GM12891 (cell line): ENCODE measurements around the gene OCA2.

Source experiments
- DNase-seq: peaks from one replicate; pipeline ENCODE4 v3.0.0; 2011; ENCODE audit warnings: low spot score; ENCODE audit not compliant: insufficient read length
- FAIRE-seq: peaks from 2 replicates; lab custom pipeline; 2011; peaks lifted over from hg19 to GRCh38; lab: Jason Lieb, UNC
- PAX5 ChIP-seq: IDR thresholded peaks from 2 replicates; pipeline ENCODE4 v1.6.1; 2011; ENCODE audit warnings: low read length, moderate library complexity, mild to moderate bottlenecking; ENCODE audit not compliant: insufficient read depth, severe bottlenecking
- POLR2A ChIP-seq: IDR thresholded peaks from 2 replicates; pipeline ENCODE4 v1.6.1; 2011; ENCODE audit warnings: low read depth, low read length, control low read depth
- POLR2AphosphoS5 ChIP-seq: IDR thresholded peaks from 2 replicates; pipeline ENCODE4 v1.6.1; 2011; ENCODE audit warnings: low read depth, low read length, control low read depth
- POU2F2 ChIP-seq: IDR thresholded peaks from 2 replicates; pipeline ENCODE4 v1.6.1; 2011; ENCODE audit warnings: low read depth, mild to moderate bottlenecking, control low read depth, low read length, moderate library complexity
- SPI1 ChIP-seq: IDR thresholded peaks from 2 replicates; pipeline ENCODE4 v1.6.1; 2011; ENCODE audit warnings: low read depth, low read length, control low read depth
- TAF1 ChIP-seq: IDR thresholded peaks from 2 replicates; pipeline ENCODE4 v1.6.1; 2011; ENCODE audit warnings: low read depth, low read length, control low read depth

Gene OCA2

DNA sequence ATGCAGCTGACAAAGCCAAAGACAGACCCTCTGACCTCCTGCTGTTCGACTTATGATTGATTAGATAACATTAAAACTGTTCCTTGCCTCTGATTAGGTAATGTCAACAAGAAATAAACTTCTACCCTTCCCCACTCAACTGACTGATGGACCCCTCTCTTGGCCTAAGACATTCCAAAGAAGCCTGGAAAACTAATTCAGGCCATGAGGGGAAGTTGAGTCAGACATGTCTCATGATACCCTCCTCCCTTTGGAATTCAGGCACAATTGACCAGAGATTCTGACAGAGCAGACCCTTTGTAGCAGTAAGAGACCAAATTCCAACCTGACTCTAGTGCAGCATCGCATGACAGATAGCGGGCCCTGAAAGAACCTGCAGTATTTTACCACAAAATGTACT lies 354.5 kb downstream of the OCA2 start:
- TF ChIP-seq POLR2A (no peak), POU2F2 (no peak), TAF1 (no peak), POLR2AphosphoS5 (no peak), PAX5 (no peak), SPI1 (no peak)
- no peak for FAIRE-seq
- no peak for DNase-seq

DNA sequence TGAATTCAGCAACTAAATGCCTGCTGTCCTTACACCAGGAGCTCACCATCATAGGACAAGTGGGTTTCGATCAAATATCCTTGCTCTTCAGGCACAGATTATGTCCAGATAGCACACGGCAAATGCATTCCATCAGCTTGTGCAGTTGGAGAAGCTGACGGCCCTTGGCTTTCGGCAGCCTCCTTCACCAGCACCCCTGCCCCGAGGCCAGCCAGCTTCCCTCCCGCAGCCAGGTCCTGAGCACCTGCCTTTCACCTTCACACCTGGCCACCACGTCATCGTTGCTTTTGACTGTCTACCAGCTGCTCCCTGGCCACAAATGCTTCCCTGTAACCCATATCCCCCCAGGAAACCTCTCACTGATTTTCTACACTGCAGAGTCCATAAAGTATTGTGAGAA lies 355.5 kb downstream of the OCA2 start:
- TF ChIP-seq POU2F2, result no peak
- no peak for TF ChIP-seq POLR2A
- TF ChIP-seq SPI1, result no peak
- TF ChIP-seq TAF1, result no peak
- TF ChIP-seq POLR2AphosphoS5, result no peak
- no peak for TF ChIP-seq PAX5
- DNase-seq (no peak), FAIRE-seq (no peak)

DNA sequence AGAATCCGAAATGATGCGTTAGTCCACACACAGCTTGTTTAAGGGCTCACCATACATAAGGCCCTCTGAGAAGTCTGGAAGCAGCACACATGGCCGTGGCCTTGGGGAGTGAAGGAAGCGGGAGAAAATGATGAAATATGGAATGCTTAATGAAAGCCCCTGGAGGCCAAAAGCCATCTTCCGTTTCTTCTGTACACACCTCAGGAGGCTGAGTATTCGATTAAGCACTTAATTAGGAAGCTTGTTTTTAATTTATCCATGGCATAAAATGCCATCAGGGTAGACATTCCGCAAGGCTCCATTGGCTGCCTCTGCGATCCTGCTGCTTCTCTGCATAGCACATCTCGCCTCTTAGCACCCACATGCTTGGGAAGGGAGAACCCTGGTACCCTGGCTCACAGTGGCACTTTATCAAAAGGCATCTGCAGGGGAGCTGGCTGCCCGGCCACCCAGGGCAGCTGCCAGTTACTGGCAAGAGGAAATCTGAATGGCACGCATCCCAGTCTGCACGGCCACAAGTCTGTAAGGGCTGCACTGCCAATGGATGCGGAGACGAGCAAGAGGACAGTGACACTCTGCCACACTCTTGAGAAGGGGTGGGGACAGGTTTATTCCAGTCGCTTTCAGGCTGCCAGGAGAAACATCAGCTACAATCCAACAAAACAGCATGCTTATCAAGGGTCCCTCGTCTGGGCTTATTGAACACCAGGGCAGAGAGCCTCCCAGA lies 356.2 kb downstream of the OCA2 start:
- TF ChIP-seq PAX5 (no peak), SPI1 (no peak), POLR2A (no peak), POU2F2 (no peak), POLR2AphosphoS5 (no peak), TAF1 (no peak)
- FAIRE-seq, result no peak
- no peak for DNase-seq

DNA sequence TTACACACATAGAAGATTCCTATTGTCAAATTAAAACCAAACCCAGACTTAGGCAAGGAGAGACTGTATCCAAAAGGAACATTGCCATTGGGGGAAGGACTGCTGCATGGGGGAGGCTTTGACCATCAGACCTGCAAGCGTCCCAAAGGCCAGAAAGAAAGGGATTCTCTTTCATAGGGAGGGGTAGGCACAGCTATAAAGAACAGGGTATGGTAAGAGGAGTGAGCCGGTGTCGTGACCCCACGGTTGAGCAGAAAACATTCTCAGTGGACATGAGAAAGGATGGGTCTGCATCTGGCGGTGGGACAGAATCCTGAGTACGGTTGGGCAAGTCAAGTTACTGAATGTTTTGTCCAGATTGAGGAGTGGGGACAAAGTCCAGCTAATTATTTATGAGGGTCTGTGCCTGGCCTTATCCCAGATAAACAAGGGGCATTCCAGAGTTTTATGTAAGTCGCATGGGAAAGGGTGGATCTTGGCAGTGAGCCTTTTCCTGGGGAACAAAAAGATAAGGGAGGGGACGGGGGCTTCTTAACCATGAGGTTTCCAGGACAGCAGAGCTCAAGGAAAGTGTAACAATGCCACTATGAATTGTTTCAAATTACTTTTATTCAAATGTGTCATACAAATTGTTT lies 357.8 kb downstream of the OCA2 start:
- no peak for FAIRE-seq
- DNase-seq, result no peak
- TF ChIP-seq PAX5 (no peak), POU2F2 (no peak), SPI1 (no peak), POLR2AphosphoS5 (no peak), POLR2A (no peak), TAF1 (no peak)

DNA sequence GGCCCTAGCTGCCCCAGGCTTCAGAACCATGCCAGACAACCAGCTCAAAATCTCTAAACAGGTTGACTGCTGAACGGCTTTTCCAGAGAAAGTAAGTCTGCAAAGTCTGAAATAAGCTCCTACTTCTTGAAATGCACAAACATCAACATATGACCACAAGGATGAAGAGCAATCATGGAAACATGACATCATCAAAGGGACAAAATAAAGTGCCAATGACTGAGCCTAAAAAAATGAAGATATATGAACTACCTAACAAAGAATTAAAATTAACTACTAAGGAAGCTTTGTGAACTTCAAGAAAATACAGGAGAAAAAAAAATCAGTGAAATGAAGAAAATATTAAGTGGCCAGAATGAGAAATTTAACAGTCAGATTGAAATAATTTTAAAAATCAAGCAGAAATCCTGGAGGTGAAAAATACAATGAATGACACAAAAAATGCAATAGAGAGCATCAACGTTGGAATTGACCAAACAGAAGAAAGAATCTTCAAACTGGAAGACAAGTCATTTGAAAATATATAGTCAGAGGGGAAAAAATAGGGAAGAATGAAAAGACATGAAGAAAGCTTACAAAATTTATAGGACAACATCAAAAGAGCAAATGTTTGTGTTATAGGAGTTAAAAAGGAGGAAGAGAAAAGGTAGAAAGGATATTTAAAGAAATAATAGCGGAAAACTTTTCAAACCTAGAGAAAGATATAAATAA lies 364.2 kb downstream of the OCA2 start:
- TF ChIP-seq TAF1 (no peak), POLR2A (no peak), SPI1 (no peak), POLR2AphosphoS5 (no peak), POU2F2 (no peak), PAX5 (no peak)
- FAIRE-seq, result no peak
- DNase-seq, result no peak

DNA sequence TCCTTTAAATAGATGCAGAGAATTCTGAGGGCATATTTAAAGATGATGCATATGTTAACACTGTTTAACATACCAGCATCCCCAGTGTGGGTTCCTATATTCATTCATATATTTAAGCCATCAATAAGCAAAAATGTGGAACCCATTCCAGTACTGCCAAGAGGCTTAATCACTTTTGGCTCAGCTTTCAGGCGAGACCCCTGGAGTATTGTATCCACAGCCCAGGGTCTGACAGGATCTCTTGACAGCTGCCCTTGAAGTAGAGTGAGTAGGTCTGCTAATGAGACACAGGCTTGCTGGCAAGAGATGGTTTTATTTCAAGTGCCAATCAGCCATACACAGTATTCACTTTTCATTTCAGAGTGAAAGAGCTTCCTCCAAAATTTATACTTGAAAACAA lies 367.3 kb downstream of the OCA2 start:
- no peak for TF ChIP-seq TAF1
- no peak for TF ChIP-seq POLR2AphosphoS5
- TF ChIP-seq POU2F2, result no peak
- TF ChIP-seq PAX5, result no peak
- TF ChIP-seq SPI1, result no peak
- no peak for TF ChIP-seq POLR2A
- DNase-seq (no peak), FAIRE-seq (no peak)

DNA sequence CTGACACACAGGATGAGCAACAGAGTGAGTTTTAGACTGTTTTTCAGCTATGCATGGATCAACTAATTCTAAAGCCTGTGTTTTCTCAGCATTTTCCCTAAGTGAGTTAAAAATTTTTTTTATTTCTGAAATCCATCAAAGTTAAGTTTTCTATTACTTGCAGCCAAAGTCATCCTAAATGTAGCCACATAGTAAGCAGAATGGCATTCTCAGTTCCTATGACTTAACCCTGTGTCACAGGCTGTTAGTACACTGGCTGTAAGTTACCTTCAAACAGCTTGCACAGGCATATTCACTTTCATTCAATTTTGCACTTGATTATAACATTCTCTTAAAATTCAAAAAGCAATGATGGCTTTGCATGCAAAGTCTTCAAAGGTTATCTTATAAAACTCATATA lies 368.2 kb downstream of the OCA2 start:
- DNase-seq (no peak), FAIRE-seq (no peak)
- no peak for TF ChIP-seq PAX5
- no peak for TF ChIP-seq POLR2AphosphoS5
- TF ChIP-seq POLR2A, result no peak
- no peak for TF ChIP-seq SPI1
- TF ChIP-seq POU2F2, result no peak

DNA sequence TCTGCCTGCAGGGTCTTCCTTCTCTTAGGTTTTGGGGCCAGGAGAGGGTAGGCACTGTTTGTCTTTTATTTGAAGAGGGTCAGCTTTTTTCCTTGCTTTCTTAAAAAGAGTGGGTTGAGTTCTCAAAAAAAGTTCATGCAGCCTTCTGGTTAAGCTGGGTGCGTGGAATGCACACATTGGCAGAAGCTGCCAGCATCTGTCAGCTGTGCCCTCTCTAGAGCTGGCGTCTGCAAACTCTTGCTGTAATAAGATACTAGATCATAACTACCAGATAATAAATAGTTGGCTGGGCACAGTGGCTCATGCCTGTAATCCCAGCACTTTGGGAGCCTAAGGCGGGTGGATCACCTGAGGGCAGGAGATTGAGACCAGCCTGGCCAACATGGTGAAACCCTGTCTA lies 373.4 kb downstream of the OCA2 start:
- no peak for TF ChIP-seq PAX5
- no peak for TF ChIP-seq POU2F2
- no peak for TF ChIP-seq POLR2AphosphoS5
- TF ChIP-seq SPI1, result no peak
- DNase-seq (no peak), FAIRE-seq (no peak)

DNA sequence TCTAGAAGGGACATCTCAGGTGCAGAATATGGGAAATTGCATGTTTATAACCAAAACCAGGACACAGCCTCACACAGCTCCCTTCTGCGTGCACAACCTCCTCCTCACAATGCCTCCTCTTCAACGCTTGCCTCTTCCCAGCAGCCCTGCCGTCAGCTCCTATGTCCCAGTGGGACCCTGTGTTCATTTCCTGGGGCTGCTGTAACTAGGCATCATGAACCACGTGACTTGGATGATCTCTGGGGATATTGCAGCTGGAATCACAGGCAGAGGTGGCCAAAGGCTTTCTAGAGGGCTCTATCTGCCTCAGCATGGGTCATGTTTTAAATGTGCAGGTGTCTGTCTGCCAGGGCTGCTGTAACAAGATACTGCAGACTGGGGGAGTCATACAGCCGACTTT lies 375.3 kb downstream of the OCA2 start:
- no peak for DNase-seq
- TF ChIP-seq POLR2AphosphoS5, result no peak
- TF ChIP-seq POU2F2, result no peak
- TF ChIP-seq POLR2A, result no peak
- TF ChIP-seq TAF1, result no peak
- no peak for TF ChIP-seq SPI1
- TF ChIP-seq PAX5, result no peak
- no peak for FAIRE-seq

DNA sequence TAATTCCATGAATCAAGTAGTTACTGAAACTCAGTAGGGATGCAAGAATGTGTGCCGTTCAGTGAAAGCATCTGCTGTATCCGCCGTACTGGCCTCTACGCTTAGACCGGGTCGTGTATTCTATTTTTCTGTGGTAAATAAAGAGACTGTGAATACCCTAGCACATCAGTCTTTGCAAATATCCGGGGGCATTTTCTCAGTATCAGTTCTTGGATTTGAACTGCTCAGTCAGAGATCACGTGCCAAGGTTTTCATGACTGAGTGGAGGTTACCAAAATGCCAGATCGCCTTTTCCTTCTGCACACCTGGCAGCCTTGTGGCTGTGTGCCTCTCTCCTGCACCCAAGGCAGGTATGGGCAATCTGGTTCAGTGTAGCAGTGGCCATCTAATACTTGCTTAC lies 377.0 kb downstream of the OCA2 start:
- no peak for DNase-seq
- no peak for FAIRE-seq
- TF ChIP-seq TAF1 (no peak), PAX5 (no peak), SPI1 (no peak), POU2F2 (no peak), POLR2A (no peak), POLR2AphosphoS5 (no peak)
